NCI-H1417 treated with DMSO at 0.1 percent for 48 hours (cell line): ENCODE measurements around the gene C2orf78.
"Not testable (repeated sequence)": the region's sequence is repeated elsewhere in the genome, so short reads cannot be mapped to it uniquely, and the experiment has no call there.

Source experiments
- DNase-seq: peaks from one replicate; lab custom pipeline; 2025; lab: John Stamatoyannopoulos, UW

Gene C2orf78

GRCh38 chr2:73780237-73780582 is 3.8 kb upstream of the C2orf78 start:
- no peak for DNase-seq

- not testable (repeated sequence) for DNase-seq
These were observed 581 bp upstream of the C2orf78 start for GRCh38 chr2:73783402-73783801.

DNA sequence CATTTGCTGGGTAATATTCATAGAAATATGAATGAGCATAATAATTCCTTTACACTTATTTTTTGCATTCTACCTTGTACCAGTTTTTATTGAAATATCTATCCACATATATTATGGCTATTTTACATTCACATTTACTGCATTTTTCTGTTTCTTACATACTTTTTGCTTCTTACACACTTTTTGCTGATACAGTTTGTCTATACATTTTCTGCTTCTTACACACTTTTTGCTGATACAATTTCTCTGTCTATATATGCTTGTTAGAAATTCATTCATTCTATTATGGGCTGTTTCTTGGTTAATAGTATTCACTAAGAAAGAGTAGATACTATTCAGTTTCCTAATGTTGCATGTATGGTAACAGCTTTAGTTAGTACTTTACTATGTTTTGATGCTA is 27.9 kb downstream of the C2orf78 start:
- DNase-seq, result no peak

GRCh38 chr2:73812635-73813034 is 28.7 kb downstream of the C2orf78 start:
- DNase-seq, result no peak

- DNase-seq, result no peak
These were observed 34.3 kb downstream of the C2orf78 start for GRCh38 chr2:73818296-73818695.

GRCh38 chr2:73821227-73821626 is 37.2 kb downstream of the C2orf78 start:
- DNase-seq, result no peak

- DNase-seq, result no peak
These were observed 37.7 kb downstream of the C2orf78 start for GRCh38 chr2:73821669-73822068.

DNA sequence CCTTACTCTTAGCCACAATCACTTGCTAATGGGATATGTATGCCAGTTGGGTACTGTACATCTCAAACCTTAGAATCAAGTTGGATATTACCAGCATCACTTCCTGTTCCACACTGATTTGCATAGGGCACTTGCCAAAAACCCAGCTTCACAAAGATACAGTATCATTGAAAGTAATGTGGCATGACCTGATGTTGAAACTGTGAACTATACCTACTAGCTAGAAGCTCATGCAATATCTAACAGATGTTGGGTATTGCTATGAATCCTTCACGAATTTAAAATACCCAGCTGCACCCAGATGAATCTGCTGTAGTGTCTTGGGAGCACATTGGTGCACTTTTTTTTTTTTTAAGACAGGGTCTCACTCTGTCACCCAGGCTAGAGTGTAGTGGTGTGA is 38.3 kb downstream of the C2orf78 start:
- DNase-seq, result no peak

DNA sequence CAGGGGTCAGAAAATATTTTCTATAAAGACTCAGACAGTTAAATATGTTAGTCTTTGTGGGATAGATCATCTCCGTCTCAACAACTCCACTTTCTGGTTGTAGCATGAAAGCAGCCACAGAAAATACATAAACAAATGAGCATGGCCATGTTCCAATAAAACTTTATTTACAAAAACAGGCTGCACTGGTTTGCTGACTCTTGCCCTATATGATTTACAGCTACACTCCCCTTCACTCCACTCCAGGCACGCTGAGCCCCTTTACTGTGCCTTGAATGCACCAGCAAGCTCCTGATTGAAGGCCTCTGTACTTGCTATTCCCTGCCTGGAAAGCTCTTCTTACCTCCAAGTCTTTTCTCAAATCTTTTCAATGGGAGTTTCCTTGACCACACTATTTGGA is 39.0 kb downstream of the C2orf78 start:
- DNase-seq, result no peak

- no peak for DNase-seq
These were observed 39.4 kb downstream of the C2orf78 start for GRCh38 chr2:73823416-73823815.

DNA sequence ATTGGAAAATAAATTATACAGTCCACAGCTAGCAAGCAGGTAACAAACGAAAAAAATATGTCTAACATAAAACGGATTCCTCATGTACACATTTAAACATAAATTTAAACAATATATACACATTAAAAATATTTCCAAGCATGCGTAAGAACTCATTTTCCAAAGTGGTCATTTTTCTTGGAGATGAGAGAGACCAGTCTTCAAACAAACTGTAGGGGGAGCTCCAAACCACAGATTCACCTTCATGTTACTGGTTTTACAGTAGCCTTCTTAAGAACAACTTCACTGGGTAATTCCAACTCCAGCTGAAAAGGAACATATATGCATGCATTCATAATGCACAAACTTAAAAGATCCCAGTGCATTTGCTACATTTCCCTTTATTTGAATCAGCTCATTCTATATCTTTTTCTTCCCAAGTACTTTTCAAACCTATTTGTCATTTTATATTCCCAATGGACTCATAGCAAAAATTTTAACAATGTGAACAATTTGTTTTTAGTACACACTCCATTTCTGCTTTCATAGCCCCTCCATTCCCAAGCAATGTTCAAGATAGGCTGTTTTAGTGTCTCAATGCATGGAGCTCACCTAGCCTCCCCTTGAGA is 40.0 kb downstream of the C2orf78 start:
- peak; percentile 42 for DNase-seq

GRCh38 chr2:73825408-73825807 is 41.4 kb downstream of the C2orf78 start:
- DNase-seq, result no peak

- no peak for DNase-seq
These were observed 43.0 kb downstream of the C2orf78 start for GRCh38 chr2:73827018-73827417.

- no peak for DNase-seq
These were observed 43.8 kb downstream of the C2orf78 start for GRCh38 chr2:73827660-73828388.

DNA sequence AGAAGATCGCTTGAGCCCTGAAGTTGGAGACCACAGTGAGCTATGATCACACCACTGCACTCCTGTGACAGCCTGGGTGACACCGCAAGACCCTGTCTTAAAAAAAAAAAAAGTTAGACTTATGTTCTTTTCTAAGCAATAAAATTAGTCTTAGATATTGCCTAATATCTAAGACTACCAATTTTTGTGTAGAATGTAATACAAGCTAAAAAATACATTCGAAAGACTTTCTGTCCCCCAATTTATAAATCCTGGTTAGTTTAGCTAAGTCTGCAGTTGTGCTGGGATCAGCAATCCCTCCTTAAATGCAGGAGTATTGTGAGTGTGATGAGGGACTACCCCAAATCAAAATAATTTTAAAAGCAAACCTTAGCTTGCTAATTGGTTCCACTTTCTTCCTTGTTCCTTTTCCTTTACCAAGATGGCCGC is 44.4 kb downstream of the C2orf78 start:
- no peak for DNase-seq

- peak; percentile 87 for DNase-seq
These were observed 45.0 kb downstream of the C2orf78 start, which contains the start of gene STAMBP for GRCh38 chr2:73828818-73829570. Gene STAMBP (plus strand): TSS chr2:73828961. CDS start chr2:73830857, 1,896 bp downstream.

- no peak for DNase-seq
These were observed 47.0 kb downstream of the C2orf78 start for GRCh38 chr2:73830871-73831401.

DNA sequence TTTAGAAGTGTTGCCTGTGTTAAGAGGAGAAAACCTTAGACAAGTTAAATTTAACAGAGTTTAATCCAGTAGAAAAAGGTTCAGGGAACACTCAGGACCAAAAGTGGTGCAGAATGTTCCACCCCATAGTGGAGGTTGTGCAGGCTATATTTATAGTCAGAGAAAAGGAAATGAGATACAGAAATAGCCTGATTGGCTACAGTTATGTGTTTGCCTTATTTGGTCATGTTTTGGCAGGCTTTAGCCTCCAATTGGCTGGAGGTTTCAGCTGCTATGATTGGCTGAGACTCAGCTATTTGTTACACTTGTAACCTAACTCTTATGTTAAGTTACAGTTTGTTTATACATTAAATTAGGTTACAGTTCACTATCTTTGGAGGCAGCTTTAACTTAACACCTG is 48.9 kb downstream of the C2orf78 start:
- no peak for DNase-seq

DNA sequence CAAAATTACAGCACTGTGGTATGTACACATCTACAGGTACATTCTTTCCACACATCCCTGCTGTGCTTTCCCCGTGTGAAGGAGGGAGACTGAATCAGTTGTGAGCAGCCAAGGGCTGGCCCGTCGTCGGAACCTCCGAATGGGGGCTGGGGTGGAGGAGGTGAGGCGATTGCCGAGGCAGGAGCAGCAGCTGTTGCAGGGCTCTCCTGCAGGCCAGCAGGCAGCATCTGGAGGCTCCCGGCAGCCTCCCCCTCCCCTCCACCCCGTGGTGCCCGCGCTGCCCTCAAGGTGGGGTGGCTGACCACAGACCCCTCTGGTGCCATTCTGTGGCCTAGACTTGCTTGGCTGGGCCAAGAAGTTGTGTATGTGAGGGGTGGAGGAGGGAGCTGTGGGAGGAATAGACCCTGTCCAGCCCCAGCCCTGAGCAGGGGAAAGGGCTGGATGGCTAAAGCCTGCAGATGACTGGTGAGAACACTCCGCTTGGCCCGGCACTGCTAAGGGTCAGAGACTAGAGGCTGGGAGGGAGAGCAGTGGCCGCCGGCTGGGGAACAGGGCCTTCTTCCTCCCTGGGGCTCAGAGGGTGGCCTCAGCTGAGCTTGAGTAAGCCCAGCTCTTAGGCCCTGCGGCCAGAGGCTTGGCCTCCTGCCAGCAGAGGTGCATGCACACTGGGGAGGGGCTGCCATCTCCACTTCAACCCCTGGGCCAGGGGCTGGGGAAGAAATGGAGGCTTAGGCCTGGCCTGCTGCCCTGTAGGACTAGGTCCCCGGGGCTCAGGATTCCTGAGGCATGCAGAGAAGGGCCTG is 52.4 kb downstream of the C2orf78 start:
- DNase-seq, result no peak

DNA sequence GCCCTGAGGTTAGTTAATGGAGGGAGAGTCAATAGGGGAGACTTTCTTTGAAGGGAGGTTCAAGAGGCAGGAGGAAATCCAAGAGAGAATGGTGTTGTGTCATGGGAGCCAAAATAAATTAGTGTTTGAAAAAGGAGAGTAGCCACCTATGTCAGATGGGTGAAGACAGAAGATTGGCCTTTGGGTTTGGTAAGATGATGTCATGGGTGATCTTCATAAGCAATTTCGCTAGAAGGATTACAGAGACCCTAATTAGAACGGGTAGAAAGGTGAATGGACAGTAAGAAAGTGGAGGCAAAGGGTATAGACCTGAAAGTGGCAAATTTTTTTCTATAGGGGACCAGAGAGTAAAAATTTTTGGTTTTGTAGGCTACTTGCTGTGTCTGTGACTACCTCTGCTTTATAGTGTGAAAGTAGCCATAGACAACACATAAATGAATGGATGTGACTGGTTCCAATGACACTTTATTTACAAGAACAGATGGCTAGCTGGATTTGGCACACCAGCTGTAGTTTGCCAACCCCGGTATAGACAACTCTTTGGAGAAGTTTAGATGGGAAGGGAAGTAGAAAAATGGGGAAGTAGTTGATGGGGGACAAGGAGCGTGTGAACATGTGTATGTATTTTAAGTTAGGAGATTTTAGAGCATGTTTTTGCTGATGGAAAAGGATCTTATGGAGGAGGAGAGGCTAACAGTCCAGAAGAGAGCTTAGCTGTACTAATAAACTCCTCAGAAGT is 54.0 kb downstream of the C2orf78 start:
- no peak for DNase-seq

- DNase-seq, result no peak
These were observed 55.0 kb downstream of the C2orf78 start for GRCh38 chr2:73838889-73839534.
